GM18502 (cell line): Measurements from ENCODE around the gene NKX2-1.
"Not testable (repeated sequence)": the region's sequence is repeated elsewhere in the genome, so short reads cannot be mapped to it uniquely, and the experiment has no call there.

Experiments used
- ATAC-seq: cut with Tn5 transposase; IDR thresholded peaks from one replicate; pipeline ENCODE4 v1.9.1; 2021; ENCODE audit warnings: mild to moderate bottlenecking; ENCODE audit not compliant: unreplicated experiment, poor library complexity

NKX2-1 gene

DNA sequence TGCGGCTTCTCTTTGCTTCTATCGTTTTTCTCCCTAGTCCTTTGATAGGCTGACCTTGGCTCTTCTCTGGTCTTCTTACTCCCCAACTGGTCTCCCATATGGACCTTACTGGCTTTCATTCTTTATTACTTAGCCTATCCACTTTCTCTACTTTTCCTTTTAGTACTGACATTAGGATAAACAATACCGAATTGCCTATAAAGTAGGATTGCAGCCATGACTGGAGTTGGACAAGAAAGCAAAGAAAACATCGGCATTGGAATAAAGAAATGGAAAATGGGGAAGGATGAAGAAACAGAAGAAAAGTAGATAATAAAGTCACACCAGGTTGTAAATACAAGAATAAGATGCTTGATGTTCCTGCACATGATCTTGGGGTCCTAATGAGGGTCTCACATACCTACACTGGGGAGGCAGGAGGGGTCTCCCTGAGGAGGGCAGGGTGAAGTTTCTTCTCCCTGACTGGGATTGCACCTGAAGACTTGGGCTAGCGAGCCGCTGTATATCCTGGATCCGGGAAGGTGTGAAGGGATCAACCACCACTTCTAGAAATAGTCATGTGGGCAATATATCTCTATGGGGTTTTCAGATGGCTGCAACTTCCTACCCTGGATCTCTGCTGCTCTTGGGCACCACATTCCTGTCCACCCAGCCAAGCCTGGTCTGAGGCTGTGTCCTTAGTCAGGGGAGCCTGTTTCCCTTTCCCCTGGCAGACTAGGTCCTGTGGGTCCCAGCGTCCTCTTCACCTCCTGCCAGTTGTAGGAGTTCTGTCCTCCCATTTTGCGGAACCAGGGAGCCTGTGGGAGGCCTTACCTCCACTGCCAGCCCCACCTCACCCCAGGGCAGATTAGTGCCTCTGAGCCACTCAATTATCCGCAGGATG lies 13.1 kb downstream of the NKX2-1 start:
- ATAC-seq: no peak

DNA sequence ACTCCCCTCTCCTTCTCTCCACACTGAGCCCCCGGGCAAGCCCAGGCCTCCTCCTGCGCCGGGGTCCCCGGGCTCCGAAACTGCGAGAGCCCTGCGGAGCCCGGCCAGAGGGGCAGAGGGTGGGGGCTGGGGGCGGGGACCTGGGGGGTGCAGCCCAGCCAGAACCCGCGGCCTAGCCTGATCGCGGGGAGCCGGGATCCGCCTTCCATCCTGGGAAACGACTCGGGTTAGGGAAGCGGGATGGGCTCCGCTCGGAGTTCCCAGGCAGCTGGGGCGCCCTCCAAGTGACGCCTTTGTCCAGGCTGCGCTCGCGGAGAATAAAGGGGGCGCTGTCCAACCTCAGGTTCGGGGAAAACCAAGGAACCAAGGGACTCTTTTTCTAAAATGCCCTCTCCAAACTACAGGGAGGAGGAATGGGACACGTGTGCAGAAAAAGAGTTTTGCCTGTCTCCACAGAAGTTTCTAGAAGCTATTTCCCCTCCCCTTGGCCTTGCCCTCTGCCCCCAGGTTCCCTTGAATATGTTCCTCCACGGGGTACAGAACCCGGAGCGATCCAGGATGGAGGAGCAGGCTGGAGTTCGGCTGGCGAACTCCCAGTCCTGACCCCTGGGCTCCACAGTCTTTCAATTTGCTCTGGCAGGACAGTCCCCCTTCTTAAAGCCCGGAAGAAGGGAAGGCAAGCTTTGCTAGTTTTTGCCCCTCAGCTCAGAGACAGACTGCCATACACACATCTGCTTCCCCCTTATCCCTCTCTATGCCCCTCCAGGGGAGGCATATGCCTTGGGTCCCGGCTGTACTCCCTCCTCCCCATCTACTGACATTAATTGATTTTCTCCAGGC lies 13.9 kb downstream of the NKX2-1 start:
- no peak for ATAC-seq

- ATAC-seq: peak; percentile 77
Observed at GRCh38 chr14:36505181-36505815, 14.7 kb downstream of the NKX2-1 start.

DNA sequence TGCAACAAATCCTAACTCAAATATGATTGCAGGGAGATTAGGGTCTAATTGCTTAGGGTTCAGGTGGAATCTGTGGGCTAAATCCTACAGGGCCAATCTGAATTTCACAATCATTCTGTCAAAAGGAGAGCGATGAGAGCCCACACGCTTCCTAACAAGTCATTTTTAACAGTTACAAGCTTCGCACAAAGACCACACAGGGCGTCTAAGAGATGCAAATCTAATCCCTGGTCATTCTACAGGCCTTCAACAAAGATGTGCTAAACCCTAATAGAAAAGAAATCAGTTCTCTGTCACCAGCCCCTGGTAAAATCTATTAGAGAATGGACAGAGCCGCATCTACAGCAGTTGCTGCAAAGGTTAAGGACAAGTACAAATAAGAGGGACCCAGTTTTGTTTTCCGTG lies 15.3 kb downstream of the NKX2-1 start:
- no peak for ATAC-seq

DNA sequence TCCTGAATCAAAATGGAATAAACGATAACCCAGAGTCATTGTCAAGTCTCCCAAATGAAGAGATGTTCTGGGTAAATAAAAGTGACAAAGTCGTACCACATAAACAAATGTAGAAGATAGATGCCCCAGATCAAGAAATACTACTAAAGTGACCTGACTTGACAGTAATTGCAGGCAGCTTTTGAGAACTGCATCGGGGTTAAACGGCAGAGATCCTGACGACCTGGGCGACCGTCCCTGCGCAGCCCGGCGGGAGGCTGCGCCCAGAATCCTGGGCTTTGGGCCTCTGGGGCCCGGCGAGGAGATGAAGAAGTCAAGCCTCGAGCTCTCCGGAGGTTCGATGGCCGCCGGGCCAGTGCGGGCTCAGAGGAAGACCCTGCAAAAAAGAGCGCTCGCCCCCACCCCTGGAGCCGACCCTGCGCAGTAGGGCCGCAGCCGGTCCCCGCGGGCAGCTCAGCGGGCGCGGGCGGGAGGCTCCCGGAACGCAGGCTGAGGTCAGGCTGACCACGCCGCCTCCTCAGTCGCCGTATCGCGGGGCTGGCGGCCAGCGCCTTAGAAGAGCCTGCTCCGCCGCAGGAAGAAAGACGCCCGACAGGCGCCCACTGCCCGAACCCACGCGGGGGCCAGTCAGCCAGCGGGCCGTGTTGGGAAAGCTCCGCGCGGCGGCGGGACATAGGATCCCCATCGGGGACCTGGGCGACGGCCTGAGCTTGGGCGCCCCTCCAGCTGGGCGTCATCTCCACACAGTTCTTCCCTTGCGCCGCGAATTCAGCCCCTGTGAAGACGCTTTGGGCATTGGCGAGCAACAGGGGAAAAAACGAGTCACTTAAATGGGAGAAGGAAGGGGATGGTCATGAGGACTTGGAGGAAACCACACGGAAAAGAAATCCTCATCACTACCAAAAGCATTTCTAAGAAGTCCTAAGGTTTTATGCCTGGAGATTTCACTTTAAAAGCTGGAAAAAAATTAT lies 16.0 kb downstream of the NKX2-1 start:
- ATAC-seq: no peak

- no peak for ATAC-seq
Observed at GRCh38 chr14:36502558-36503508, 17.2 kb downstream of the NKX2-1 start.

GRCh38 chr14:36498938-36499337 lies 21.1 kb downstream of the NKX2-1 start:
- no peak for ATAC-seq

DNA sequence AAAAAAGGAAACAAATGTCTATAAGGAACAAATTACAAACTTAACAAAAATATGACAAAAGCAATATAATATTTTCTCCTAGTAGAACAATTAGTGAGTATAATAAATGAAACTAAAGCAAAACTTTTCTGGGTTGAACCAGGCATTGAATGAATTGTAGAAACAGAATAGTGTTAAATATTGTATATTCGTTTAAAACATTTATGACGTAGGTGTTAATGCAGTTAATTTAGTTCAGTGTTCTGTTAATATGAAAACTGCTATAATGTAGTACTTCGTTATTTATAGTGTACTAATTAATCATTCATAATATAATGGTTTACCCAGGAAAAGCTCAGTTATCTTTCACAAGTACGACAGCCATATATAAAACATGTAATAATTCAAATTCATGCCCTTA lies 23.7 kb downstream of the NKX2-1 start:
- ATAC-seq: no peak

GRCh38 chr14:36495666-36496065 lies 24.4 kb downstream of the NKX2-1 start:
- no peak for ATAC-seq

GRCh38 chr14:36493761-36494160 lies 26.3 kb downstream of the NKX2-1 start:
- no peak for ATAC-seq

GRCh38 chr14:36485773-36486172 lies 34.3 kb downstream of the NKX2-1 start:
- no peak for ATAC-seq

DNA sequence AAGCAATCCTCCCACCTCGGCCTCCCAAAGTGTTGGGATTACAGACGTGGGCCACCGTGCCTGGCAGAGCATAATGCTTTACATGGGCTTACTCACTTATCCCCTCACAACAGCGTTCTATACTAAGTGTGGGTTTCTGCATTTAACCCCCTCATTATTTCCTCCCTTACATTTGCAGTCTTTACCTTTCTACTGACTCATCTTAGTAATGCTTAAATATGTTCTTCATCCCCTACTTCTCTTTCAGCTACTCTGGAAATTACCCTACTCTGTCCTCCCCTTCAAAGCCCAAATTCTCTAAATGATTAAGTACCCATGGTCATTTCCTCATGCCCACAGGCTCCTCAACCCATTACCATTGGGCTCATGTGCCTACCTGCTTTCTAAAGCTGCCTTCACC lies 40.7 kb downstream of the NKX2-1 start:
- ATAC-seq: peak; percentile 42

- ATAC-seq: peak; percentile 71
Observed at GRCh38 chr14:36478782-36479181, 41.2 kb downstream of the NKX2-1 start.

- ATAC-seq: no peak
Observed at GRCh38 chr14:36477266-36477665, 42.8 kb downstream of the NKX2-1 start.

DNA sequence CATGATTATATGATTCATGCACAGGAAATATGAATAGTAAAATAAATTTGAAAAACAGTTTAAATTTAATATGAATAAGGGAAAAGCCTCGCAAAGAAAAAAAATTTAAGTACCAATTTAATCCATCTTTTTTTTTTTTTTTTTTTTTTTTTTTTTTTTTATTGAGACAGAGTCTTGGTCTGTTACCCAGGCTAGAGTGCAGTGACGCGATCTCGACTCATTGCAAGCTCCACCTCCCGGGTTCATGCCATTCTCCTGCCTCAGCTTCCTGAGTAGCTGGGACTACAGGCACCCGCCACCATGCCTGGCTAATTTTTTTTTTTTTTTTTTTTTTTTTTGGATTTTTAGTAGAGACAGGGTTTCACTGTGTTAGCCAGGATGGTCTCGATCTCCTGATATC lies 44.0 kb downstream of the NKX2-1 start:
- ATAC-seq: not testable (repeated sequence)

GRCh38 chr14:36474593-36474992 lies 45.4 kb downstream of the NKX2-1 start:
- ATAC-seq: no peak

DNA sequence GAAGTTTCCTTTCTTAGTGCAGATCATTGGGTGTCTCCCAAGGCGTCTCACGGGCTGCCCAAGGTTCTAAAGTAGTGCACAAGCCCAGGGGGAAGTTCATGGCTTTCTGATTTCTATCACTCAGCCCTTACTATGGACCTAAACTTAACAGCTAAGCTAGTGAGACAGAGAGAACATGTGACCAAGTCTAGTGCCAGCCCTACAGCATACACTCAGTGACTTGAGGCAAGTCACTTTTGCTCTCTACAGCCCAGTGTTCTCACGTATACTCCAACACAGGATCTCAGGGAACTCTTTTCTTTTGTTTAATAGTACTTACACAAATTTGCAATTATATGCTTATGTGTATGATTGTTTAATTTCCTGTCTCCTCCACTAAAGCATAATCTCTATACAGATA lies 48.6 kb downstream of the NKX2-1 start:
- ATAC-seq: no peak

- ATAC-seq: no peak
Observed at GRCh38 chr14:36467332-36467731, 52.7 kb downstream of the NKX2-1 start.
